NK-92 (cell line): ENCODE data around the gene GOLGA6L7.
"Not testable (repeated sequence)": the region's sequence is repeated elsewhere in the genome, so short reads cannot be mapped to it uniquely, and the experiment has no call there.

ENCODE experiments used
- DNase-seq: peaks from one replicate; lab custom pipeline; 2025; ENCODE audit not compliant: unreplicated experiment; lab: John Stamatoyannopoulos, UW

The GOLGA6L7 gene

GRCh38 chr15:28848521-28848920 lies at the start of gene GOLGA6L7:
TSS of gene GOLGA6L7 (minus strand) at chr15:28848644. CDS start at chr15:28848549, 95 bp downstream.
- DNase-seq = not testable (repeated sequence)

GRCh38 chr15:28897861-28898585 lies 49.6 kb upstream of the GOLGA6L7 start:
- DNase-seq = no peak

- no peak for DNase-seq
Observed at GRCh38 chr15:28896951-28897350, 48.5 kb upstream of the GOLGA6L7 start.

GRCh38 chr15:28895566-28895965 lies 47.1 kb upstream of the GOLGA6L7 start:
- no peak for DNase-seq

- DNase-seq = no peak
Observed at GRCh38 chr15:28895146-28895545, 46.7 kb upstream of the GOLGA6L7 start.

- no peak for DNase-seq
Observed at GRCh38 chr15:28894631-28895030, 46.2 kb upstream of the GOLGA6L7 start.

GRCh38 chr15:28892789-28893610 lies 44.6 kb upstream of the GOLGA6L7 start:
- no peak for DNase-seq

GRCh38 chr15:28891588-28891987 lies 43.1 kb upstream of the GOLGA6L7 start:
- no peak for DNase-seq

- DNase-seq = no peak
Observed at GRCh38 chr15:28890711-28891495, 42.5 kb upstream of the GOLGA6L7 start.

- DNase-seq = not testable (repeated sequence)
Observed at GRCh38 chr15:28890291-28890690, 41.8 kb upstream of the GOLGA6L7 start.

GRCh38 chr15:28889871-28890270 lies 41.4 kb upstream of the GOLGA6L7 start:
- not testable (repeated sequence) for DNase-seq

GRCh38 chr15:28889346-28889745 lies 40.9 kb upstream of the GOLGA6L7 start:
- no peak for DNase-seq

GRCh38 chr15:28888900-28889299 lies 40.5 kb upstream of the GOLGA6L7 start:
- DNase-seq = no peak

- DNase-seq = no peak
Observed at GRCh38 chr15:28888302-28888894, 40.0 kb upstream of the GOLGA6L7 start.

GRCh38 chr15:28887339-28888174 lies 39.1 kb upstream of the GOLGA6L7 start:
- DNase-seq = no peak

- no peak for DNase-seq
Observed at GRCh38 chr15:28886431-28887338, 38.2 kb upstream of the GOLGA6L7 start.

- DNase-seq = no peak
Observed at GRCh38 chr15:28885630-28886430, 37.4 kb upstream of the GOLGA6L7 start, which contains the start of gene APBA2. TSS of gene APBA2 (plus strand) at chr15:28885974. CDS start at chr15:29053885, 167,911 bp downstream.

GRCh38 chr15:28885128-28885629 lies 36.7 kb upstream of the GOLGA6L7 start:
- DNase-seq = no peak
